GDM1 (cell line): ENCODE data around the gene CTH.
"Not testable (repeated sequence)": the region's sequence is repeated elsewhere in the genome, so short reads cannot be mapped to it uniquely, and the experiment has no call there.

Source experiments
- DNase-seq: peaks from one replicate; lab custom pipeline; 2025; lab: John Stamatoyannopoulos, UW

The CTH gene

DNA sequence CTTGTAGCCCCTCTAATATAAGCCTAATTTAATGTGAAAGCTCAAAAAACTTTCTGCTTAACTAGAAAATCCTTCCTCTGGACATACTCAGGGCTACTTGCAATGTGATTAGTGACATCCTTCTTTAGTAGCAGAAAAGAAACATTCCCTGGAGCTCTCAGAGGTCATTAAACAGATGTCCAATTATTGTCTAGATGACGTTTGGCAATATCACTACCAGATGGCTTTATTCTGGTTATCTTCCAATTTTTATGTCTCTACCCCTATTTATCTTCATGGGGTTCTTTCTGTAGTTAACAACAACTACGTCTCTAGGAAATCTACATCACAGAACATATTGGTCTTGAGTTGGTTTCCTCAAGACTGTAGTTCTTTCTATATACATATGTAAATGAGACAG lies 44.2 kb downstream of the CTH start:
- no peak for DNase-seq

DNA sequence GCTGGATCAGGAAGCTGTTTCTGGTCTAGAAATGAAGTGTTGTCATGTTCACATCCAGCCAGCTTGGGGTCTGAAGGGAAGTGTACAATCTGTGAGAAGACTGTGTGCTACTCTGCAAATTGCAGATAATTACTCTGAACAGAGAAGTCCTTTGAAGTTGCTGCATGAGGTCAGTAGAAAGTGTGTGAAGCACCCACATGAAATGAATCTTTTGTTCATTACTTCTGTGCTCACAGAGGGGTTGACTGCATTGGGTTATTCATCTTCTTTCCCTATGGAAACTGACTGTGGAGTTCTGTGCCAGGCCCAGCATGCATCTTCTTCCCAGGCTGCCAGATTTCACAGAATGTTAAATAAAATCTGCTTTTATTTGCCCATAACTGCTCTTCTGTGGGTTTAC lies 47.1 kb downstream of the CTH start:
- no peak for DNase-seq

- DNase-seq, result no peak
These were observed 48.6 kb downstream of the CTH start for GRCh38 chr1:70459496-70460225.

DNA sequence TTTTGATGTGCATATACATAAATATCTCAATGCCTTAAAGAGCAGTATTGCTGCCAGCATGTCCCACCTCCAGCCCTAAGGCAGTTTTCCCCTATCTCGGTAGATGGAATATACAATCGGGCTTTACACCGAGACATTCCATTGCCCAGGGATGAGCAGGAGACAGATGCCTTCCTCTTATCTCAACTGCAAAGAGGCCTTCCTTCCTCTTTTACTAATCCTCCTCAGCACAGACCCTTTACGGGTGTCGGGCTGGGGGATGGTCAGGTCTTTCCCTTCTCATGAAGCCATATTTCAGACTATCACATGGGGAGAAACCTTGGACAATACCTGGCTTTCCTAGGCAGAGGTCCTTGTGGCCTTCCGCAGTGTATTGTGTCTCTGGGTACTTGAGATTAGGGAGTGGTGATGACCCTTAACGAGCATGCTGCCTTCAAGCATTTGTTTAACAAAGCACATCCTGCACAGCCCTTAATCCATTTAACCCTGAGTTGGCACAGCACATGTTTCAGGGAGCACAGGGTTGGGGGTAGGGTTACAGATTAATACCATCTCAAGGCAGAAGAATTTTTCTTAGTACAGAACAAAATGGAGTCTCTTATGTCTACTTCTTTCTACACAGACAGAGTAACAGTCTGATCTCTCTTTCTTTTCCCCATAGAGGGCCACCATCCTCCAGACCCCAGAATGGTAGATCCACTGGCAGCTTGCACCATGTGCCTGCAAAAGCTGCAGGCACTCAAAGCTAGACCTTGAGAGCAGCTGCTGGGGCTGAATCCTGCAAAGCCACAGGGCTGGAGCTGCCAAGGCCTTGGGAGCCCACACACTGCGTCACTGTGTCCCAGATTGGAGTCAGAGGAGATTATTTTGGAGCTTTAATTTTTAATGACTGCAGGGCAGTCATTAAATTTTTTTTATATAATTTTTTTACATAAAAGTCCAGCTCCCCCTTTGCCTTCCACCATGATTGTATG lies 50.0 kb downstream of the CTH start:
- not testable (repeated sequence) for DNase-seq

DNA sequence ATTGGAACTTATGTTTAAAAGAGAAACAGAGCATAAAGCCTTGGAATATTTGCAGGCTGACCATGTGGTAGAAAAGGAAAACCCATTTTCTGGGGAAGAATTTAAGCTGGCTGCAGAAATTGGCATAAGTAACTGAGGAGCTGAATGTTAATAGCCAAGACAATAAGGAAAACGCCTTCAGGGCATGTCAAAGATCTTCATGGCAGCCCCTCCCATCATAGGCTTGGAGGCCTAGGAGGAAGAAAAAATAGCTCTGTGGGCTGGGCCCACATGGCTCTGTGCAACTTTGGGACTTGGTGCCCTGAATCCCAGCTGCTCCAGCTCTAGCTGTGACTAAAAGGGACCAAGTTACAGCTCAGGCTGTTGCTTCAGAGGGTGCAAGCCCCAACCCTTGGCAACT lies 51.5 kb downstream of the CTH start:
- DNase-seq, result no peak

- no peak for DNase-seq
These were observed 54.8 kb downstream of the CTH start for GRCh38 chr1:70465911-70466310.

DNA sequence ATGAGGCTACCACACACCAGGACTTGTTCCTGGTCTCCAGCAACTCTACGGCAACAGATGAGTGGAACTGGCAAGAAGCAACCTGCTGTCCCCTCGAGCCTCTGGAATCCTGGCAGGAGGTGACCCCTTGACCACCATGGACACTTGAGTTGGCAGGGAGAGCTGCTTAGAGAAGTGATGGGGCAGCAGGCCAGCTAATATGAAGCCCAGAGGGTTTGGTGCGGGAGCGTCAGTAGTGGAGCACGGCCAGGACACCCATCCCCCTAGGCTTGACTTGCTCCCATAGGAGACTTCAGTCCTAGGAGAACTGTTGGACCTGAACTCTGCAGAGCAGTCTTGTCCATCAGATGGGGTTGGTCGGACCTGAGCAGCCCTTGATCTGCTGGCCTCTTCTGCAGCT lies 56.5 kb downstream of the CTH start:
- no peak for DNase-seq

GRCh38 chr1:70468180-70468579 lies 57.1 kb downstream of the CTH start:
- no peak for DNase-seq

GRCh38 chr1:70469184-70469583 lies 58.1 kb downstream of the CTH start:
- DNase-seq, result not testable (repeated sequence)

DNA sequence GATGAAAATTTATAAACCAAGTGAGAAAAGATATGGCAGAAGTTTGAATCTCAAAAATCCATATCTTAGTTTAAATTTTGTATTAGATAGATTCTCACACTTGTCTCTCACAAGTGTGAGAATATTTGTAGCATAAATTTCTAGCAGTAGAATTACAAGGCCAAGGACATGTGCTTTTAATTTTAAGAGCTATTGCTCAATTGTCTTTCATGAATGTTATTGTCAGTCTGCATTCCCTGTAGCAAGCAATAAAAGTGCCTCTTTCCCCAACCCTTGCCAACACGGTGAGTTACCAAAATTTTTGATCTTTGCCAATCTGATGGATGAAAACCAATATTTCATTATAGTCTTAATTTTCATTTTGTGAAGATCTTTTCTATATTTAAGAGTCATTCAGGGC lies 64.0 kb downstream of the CTH start:
- no peak for DNase-seq

- DNase-seq, result no peak
These were observed 66.0 kb downstream of the CTH start for GRCh38 chr1:70477090-70477489.

DNA sequence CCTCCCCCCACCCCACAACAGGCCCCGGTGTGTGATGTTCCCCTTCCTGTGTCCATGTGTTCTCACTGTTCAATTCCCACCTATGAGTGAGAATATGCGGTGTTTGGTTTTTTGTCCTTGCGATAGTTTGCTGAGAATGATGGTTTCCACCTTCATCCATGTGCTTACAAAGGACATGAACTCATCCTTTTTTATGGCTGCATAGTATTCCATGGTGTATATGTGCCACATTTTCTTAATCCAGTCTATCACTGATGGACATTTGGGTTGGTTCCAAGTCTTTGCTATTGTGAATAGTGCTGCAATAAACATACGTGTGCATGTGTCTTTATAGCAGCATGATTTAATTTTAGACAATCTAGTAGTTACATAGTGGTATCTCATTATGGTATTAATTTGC lies 66.8 kb downstream of the CTH start:
- DNase-seq, result not testable (repeated sequence)

DNA sequence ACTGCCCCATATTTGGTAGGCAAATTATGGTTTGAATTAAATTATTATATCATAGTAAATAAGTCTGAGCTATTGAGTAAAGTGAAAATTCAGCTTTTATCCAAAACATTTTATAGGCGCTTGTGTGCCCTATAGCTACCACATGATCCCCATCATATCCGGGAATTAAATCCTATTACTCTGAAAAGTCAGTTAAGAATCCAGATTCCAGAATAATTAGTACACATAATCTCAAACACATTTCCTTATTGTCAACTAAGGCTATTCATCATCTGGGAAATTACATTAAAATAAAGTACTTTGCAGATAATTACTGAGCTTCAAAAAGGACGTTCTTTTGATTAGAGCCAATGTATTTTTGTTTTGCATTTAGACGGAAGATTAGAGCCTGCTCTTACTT lies 72.3 kb downstream of the CTH start:
- no peak for DNase-seq

DNA sequence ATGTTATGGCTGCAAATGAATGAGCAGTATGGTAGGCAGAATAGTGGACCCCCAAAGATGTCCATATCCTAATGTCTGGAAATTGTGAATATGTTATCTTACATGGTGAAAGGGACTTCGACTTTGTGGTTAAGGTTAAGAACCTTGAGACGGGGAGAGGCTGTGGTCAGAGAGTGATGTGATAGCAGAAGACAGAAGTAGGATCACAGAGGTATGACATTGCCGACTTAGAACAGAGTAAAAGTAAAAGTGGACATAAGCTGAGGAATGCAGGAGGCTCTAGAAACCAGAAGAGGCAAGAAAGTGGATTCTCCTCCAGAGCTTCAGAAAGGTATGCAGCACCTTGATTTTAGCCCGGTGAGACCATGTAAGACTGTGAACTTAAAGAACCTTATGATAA lies 74.6 kb downstream of the CTH start:
- DNase-seq, result no peak

GRCh38 chr1:70486676-70487458 lies 75.8 kb downstream of the CTH start:
- DNase-seq, result no peak

GRCh38 chr1:70487459-70487815 lies 76.4 kb downstream of the CTH start:
- no peak for DNase-seq

DNA sequence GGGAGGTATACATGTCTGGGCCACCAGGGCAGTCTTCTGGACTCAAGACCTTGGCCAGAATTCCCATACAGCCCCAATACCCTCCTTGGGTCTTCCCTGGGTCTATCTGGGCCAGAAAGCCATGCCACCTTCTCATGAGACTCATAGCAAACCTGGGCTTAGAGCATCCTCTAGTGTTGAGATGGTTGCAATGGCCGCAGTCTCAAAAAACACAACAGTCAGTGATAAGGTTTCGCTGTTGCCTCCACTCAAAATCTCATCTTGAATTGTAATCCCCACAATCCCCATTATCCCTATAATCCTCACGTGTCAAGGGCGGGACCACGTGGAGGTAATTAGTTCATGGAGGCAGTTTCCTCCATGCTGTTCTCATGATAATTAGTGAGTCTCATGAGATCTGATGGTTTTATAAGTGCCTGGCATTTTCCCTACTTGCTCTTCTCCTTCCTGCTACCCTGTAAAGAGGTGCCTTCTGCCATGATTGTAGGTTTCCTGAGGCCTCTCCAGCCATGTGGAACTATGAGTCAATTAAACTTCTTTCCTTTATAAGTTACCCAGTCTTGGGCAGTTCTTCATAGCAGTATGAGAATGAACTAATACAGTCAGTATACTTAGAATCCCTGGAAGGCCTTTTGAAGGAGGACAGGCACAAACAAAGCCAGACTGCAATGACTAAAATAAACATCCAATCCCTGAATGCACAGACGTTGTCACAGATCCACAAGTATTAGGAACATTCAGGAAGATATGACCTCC lies 77.0 kb downstream of the CTH start:
- DNase-seq, result peak; percentile 7
